Panc1 (cell line): ENCODE measurements around the gene OPTN. TPM values are rescaled to one million over a fixed set of nuclear protein-coding genes. Genes with fewer than 3 reads are reported as not detected.
"Not testable (repeated sequence)": the region's sequence is repeated elsewhere in the genome, so short reads cannot be mapped to it uniquely, and the experiment has no call there.

Source experiments
- ATAC-seq: fragments of 200-7000 bp; cut with Tn5 transposase; 2 replicates; pipeline ENCODE4 v1.9.1; 2020; ENCODE audit warnings: mild to moderate bottlenecking, moderate library complexity
- BruUV-seq: library from RNA; stranded (reverse); fragments of 400-500 nt; replicated peaks from 2 replicates; lab custom pipeline; 2021; lab: Mats Ljungman, UMichigan
- CTCF ChIA-PET: fragments of 300-600 bp; sonication (Branson Sonifier 250); formaldehyde crosslinking; loops from one replicate; lab custom pipeline; 2022; ENCODE audit warnings: antibody characterized with exemption; lab: Charles Lee
- POLR2A ChIA-PET: fragments of 300-600 bp; sonication (Branson Sonifier 250); formaldehyde crosslinking; loops from one replicate; lab custom pipeline; 2022; ENCODE audit warnings: antibody characterized with exemption; lab: Charles Lee
- DNase-seq: peaks from one replicate; pipeline ENCODE4 v3.0.0-alpha.2; 2010; ENCODE audit warnings: low read depth, low spot score
- H3K27ac ChIP-seq: 2 replicates; pipeline ENCODE4 v1.5.1; 2011; ENCODE audit warnings: mild to moderate bottlenecking, low read length, inconsistent platforms
- H3K27me3 ChIP-seq: fragments of 200-500 bp; sonication (Bioruptor generic); 2 replicates; pipeline ENCODE4 v1.6.0; 2014; ENCODE audit warnings: low read length, inconsistent platforms; ENCODE audit not compliant: control insufficient read depth, insufficient read depth
- H3K36me3 ChIP-seq: fragments of 200-500 bp; sonication (Bioruptor generic); 2 replicates; pipeline ENCODE4 v1.5.1; 2014; ENCODE audit warnings: inconsistent platforms, mild to moderate bottlenecking, low read length, moderate library complexity; ENCODE audit not compliant: control insufficient read depth, insufficient read depth
- H3K4me1 ChIP-seq: 2 replicates; pipeline ENCODE4 v1.5.1; 2011; ENCODE audit warnings: inconsistent platforms, mild to moderate bottlenecking, low read length, moderate library complexity; ENCODE audit not compliant: control insufficient read depth, insufficient read depth
- H3K4me3 ChIP-seq, 2 experiments: 2 replicates each; pipeline ENCODE4 v1.5.1; 2011 to 2012; ENCODE audit warnings: low read depth in 2 of 2, low read length in 2 of 2, mild to moderate bottlenecking in 2 of 2, inconsistent platforms in 1 of 2, moderate library complexity in 1 of 2
- H3K9me3 ChIP-seq: fragments of 200-500 bp; sonication (Bioruptor generic); 2 replicates; pipeline ENCODE4 v1.5.1; 2014; ENCODE audit warnings: low read depth, mild to moderate bottlenecking, inconsistent platforms, low read length, moderate library complexity; ENCODE audit not compliant: control insufficient read depth, insufficient read depth
- CTCF ChIP-seq: fragments of 450-650 bp; IDR thresholded peaks from 2 replicates; pipeline ENCODE4 v1.5.1; 2017; ENCODE audit warnings: mild to moderate bottlenecking
- POLR2AphosphoS5 ChIP-seq: IDR thresholded peaks from 2 replicates; pipeline ENCODE4 v1.6.1; 2012; ENCODE audit warnings: mild to moderate bottlenecking, low read depth, low read length, moderate library complexity
- REST ChIP-seq, 2 experiments: IDR thresholded peaks; 2 replicates each; pipeline ENCODE4 v1.6.1; 2011 to 2012; ENCODE audit warnings: low read depth in 2 of 2, control low read depth in 1 of 2, low read length in 1 of 2, mild to moderate bottlenecking in 1 of 2, moderate library complexity in 1 of 2; ENCODE audit not compliant: insufficient read depth in 1 of 2
- SIN3A ChIP-seq: IDR thresholded peaks from 2 replicates; pipeline ENCODE4 v1.6.1; 2012; ENCODE audit warnings: low read depth, mild to moderate bottlenecking, low read length, moderate library complexity, borderline replicate concordance; ENCODE audit not compliant: insufficient read depth
- TCF7L2 ChIP-seq: IDR thresholded peaks from 2 replicates; pipeline ENCODE4 v1.6.1; 2011; ENCODE audit warnings: mild to moderate bottlenecking, low read depth, low read length, inconsistent platforms
- in situ Hi-C: cut with HindIII; loops from 2 replicates; pipeline ENCODE4 v1.10.0; 2016; ENCODE audit warnings: low sequenced_read_pairs, low pct_unique_long_range_greater_than_20kb
- intact Hi-C: fragments of 100-400 bp; cut with micrococcal nuclease; formaldehyde crosslinking; loops from one replicate; pipeline ENCODE4 v1.10.0; 2022; ENCODE audit not compliant: unreplicated experiment
- total RNA-seq: library from RNA; stranded (reverse); gene quantifications from one replicate; pipeline ENCODE4 v1.2.1, GENCODE V29; 2021; ENCODE audit not compliant: unreplicated experiment

OPTN gene
- total RNA-seq, 1 experiment from 2014 or later: 66.8 TPM

GRCh38 chr10:13083700-13084099, 16.3 kb upstream of the OPTN start:
- BruUV-seq: not testable (repeated sequence)

GRCh38 chr10:13086056-13086455, 13.9 kb upstream of the OPTN start:
- no TSS peak for BruUV-seq
- no peaks in the 10 kb centered on the region for H3K27me3 ChIP-seq
- TF ChIP-seq CTCF: no peak
- TF ChIP-seq POLR2AphosphoS5: no peak
- TF ChIP-seq TCF7L2: no peak
- TF ChIP-seq SIN3A: no peak
- no peak for TF ChIP-seq REST (IDR thresholded peaks at IDR 0.05; ENCODE audit: insufficient read depth in 1 of 2, low read depth in 2 of 2, low read length in 1 of 2)
- H3K27ac ChIP-seq: no peak overlapping the region
- ChIA-PET POLR2A (no interaction called here), CTCF (no interaction called here)
- H3K4me3 ChIP-seq: no peak overlapping the region
- H3K9me3 ChIP-seq: no peaks in the 10 kb centered on the region
- ATAC-seq: no peak
- no peaks in the 10 kb centered on the region for H3K36me3 ChIP-seq
- no peak for DNase-seq
- intact Hi-C loops: no loop called here
- in situ Hi-C loops: no loop called here
- no peaks in the 10 kb centered on the region for H3K4me1 ChIP-seq

More at GRCh38 chr10:13083700-13084099, 16.3 kb upstream of the OPTN start:
- H3K9me3 ChIP-seq, H3K36me3 ChIP-seq, DNase-seq, POLR2A ChIA-PET, H3K27ac ChIP-seq, H3K4me3 ChIP-seq, H3K4me1 ChIP-seq, ATAC-seq, H3K27me3 ChIP-seq, intact Hi-C loops, CTCF ChIA-PET, in situ Hi-C loops: not testable (repeated sequence)

- DNase-seq (no peak), ATAC-seq (no peak)
- intact Hi-C loops (no loop called here), in situ Hi-C loops (no loop called here)
- BruUV-seq: no TSS peak
- Histone ChIP-seq H3K27ac (no peak overlapping the region), H3K4me3 (no peak overlapping the region), H3K9me3 (no peaks in the 10 kb centered on the region), H3K36me3 (no peaks in the 10 kb centered on the region), H3K27me3 (no peaks in the 10 kb centered on the region), H3K4me1 (no peaks in the 10 kb centered on the region)
- TF ChIP-seq SIN3A (no peak), REST (IDR thresholded peaks at IDR 0.05; ENCODE audit: insufficient read depth in 1 of 2, low read depth in 2 of 2, low read length in 1 of 2) (no peak), TCF7L2 (no peak), POLR2AphosphoS5 (no peak), CTCF (no peak)
- POLR2A ChIA-PET: no interaction called here
- CTCF ChIA-PET: no interaction called here
Measured at GRCh38 chr10:13087601-13087985, 12.4 kb upstream of the OPTN start.
